OCI-LY3 (cell line): ENCODE measurements around the gene DDX10.
"Not testable (repeated sequence)": the region's sequence is repeated elsewhere in the genome, so short reads cannot be mapped to it uniquely, and the experiment has no call there.

ENCODE experiments used
- H2AFZ ChIP-seq: fragments of 200-600, 300-600 bp; shearing (Covaris generic); 2 replicates; pipeline ENCODE4 v1.6.0; 2014; ENCODE audit warnings: antibody characterized with exemption, low read depth, low read length
- H3K27ac ChIP-seq: fragments of 200-600, 300-600 bp; sonication (generic); 2 replicates; pipeline ENCODE4 v1.5.1; 2014; ENCODE audit warnings: mild to moderate bottlenecking, low read length, moderate library complexity, mixed read lengths
- H3K27me3 ChIP-seq: fragments of 200-600, 300-600 bp; sonication (generic); 2 replicates; pipeline ENCODE4 v1.6.1; 2014; ENCODE audit warnings: low read depth, low read length, mixed read lengths
- H3K36me3 ChIP-seq: fragments of 200-600, 300-600 bp; sonication (generic); replicated peaks from 2 replicates; pipeline ENCODE3; 2014; ENCODE audit warnings: low read depth, low read length, mixed read lengths
- H3K4me1 ChIP-seq: fragments of 300-600, 200-600 bp; sonication (generic); 2 replicates; pipeline ENCODE4 v1.6.1; 2014; ENCODE audit warnings: low read length, mixed read lengths
- H3K4me2 ChIP-seq: fragments of 200-600, 300-600 bp; sonication (generic); 2 replicates; pipeline ENCODE4 v1.6.1; 2014; ENCODE audit warnings: low read length, mixed read lengths
- H3K4me3 ChIP-seq: fragments of 300-600, 200-600 bp; sonication (generic); 2 replicates; pipeline ENCODE4 v1.5.1; 2014; ENCODE audit warnings: antibody characterized with exemption, mild to moderate bottlenecking, low read length, moderate library complexity
- H3K79me2 ChIP-seq: fragments of 300-600, 200-600 bp; shearing (Covaris generic); 2 replicates; pipeline ENCODE4 v1.6.1; 2014; ENCODE audit warnings: mild to moderate bottlenecking, low read length, mixed read lengths
- H3K9ac ChIP-seq: fragments of 300-600, 200-600 bp; shearing (Covaris generic); 2 replicates; pipeline ENCODE4 v1.6.0; 2014; ENCODE audit warnings: mild to moderate bottlenecking, low read length, moderate library complexity
- H3K9me3 ChIP-seq: fragments of 200-600, 300-600 bp; shearing (Covaris generic); 2 replicates; pipeline ENCODE4 v1.6.1; 2014; ENCODE audit warnings: low read length, mixed read lengths; ENCODE audit not compliant: insufficient read depth
- H4K20me1 ChIP-seq: fragments of 200-600, 300-600 bp; sonication (generic); 2 replicates; pipeline ENCODE4 v1.6.1; 2016; ENCODE audit warnings: low read length, mixed read lengths; ENCODE audit not compliant: insufficient read depth
- EZH2phosphoT487 ChIP-seq: fragments of 200-600 bp; shearing (Covaris generic); IDR thresholded peaks from 2 replicates; pipeline ENCODE4 v1.6.1; 2018; ENCODE audit warnings: antibody characterized with exemption, mixed run types, low read depth
- TF ChIP-seq, protein P1 (sequence below): fragments of 200-600, 300-600 bp; sonication (generic); IDR thresholded peaks from 2 replicates; pipeline ENCODE4 v1.5.1; 2014; ENCODE audit warnings: antibody characterized with exemption, low read length, low read depth

Gene DDX10

DNA sequence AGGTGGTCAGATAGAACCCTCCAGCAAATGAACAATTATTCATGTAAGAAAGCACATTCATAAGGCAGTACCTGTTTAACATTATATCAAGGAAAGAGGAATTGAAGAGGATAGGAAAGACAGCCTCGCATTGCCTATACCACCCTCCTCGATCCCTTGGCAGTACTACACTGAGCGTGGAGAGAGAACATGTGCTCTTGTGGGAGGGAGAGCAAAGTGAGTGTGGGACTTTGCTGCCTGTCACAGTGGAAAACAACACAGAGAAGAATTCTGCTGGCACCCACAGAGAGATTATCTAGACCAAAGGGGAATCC lies 17.5 kb upstream of the DDX10 start:
- Histone ChIP-seq H3K36me3 (no peaks in the 10 kb centered on the region), H3K4me1 (no peaks in the 10 kb centered on the region), H3K9me3 (no peaks in the 10 kb centered on the region), H2AFZ (no peak overlapping the region), H3K79me2 (no peaks in the 10 kb centered on the region), H4K20me1 (no peaks in the 10 kb centered on the region), H3K4me3 (no peak overlapping the region), H3K27me3 (no peaks in the 10 kb centered on the region), H3K4me2 (no peak overlapping the region), H3K27ac (no peak overlapping the region), H3K9ac (no peak overlapping the region)
- TF ChIP-seq, protein P1, sequence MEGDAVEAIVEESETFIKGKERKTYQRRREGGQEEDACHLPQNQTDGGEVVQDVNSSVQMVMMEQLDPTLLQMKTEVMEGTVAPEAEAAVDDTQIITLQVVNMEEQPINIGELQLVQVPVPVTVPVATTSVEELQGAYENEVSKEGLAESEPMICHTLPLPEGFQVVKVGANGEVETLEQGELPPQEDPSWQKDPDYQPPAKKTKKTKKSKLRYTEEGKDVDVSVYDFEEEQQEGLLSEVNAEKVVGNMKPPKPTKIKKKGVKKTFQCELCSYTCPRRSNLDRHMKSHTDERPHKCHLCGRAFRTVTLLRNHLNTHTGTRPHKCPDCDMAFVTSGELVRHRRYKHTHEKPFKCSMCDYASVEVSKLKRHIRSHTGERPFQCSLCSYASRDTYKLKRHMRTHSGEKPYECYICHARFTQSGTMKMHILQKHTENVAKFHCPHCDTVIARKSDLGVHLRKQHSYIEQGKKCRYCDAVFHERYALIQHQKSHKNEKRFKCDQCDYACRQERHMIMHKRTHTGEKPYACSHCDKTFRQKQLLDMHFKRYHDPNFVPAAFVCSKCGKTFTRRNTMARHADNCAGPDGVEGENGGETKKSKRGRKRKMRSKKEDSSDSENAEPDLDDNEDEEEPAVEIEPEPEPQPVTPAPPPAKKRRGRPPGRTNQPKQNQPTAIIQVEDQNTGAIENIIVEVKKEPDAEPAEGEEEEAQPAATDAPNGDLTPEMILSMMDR, result no peak
- no peak for TF ChIP-seq EZH2phosphoT487

DNA sequence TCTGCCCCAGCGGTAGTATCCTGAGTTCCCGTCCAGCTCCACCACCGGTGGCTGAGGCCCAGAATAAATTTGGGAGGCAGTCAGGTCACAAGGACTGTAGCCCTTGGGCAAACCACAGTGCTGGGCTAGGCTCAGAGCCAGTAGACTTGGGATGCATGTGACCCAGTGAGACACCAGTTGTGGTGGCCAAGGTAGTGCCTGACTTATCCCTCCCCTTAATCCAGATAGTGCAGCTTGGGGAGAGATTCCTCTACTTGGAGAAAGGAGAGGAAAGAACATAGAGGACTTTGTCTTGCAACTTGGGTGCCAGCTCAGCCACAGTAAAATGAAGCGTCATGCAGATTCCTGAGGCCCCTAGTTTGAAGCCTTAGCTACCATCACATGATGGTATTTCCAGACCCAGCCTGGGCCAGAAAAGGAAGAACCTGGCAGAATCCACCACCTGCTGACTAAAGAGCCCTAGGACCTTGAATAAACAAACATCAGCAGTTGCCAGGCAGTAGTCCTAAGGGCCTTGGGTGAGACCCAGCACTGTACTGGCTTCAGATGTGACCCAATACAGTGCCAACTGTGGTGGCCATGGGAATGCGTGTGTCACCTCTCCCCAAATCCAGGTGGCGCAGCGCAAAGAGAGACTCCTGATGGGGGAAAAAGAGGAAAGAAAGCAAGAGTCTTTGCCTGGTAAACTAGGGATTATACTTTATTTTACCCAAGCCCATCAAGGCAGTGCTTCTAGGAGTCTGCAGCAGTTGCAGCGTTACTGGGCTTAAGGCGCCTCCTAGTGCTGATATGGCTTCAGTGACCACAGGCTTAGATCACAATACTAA lies 17.0 kb upstream of the DDX10 start:
- no peak overlapping the region for H2AFZ ChIP-seq
- no peak for TF ChIP-seq EZH2phosphoT487
- TF ChIP-seq, protein P1, result peak; percentile 77

DNA sequence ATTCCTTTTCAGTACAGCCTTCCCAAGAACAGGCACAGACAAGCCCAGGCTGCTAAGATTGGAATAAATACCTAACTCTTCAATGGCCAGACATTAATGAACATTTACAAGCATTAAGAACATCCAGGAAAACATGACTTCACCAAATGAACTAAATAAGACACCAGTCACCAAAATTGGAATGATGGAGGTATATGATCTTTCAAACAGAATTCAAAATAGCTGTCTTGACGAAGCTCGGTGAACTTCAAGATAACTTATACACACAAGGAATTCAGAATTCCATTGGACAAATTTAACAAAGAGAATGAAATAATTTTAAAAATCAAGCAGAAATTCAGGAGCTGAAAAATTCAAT lies 16.4 kb upstream of the DDX10 start:
- Histone ChIP-seq H3K9me3 (no peaks in the 10 kb centered on the region), H3K4me1 (no peaks in the 10 kb centered on the region), H3K9ac (no peak overlapping the region), H3K4me3 (no peak overlapping the region), H2AFZ (no peak overlapping the region), H3K27ac (no peak overlapping the region), H4K20me1 (no peaks in the 10 kb centered on the region), H3K79me2 (no peaks in the 10 kb centered on the region), H3K4me2 (no peak overlapping the region), H3K36me3 (no peaks in the 10 kb centered on the region), H3K27me3 (no peaks in the 10 kb centered on the region)
- TF ChIP-seq, protein P1, result no peak
- no peak for TF ChIP-seq EZH2phosphoT487

More for the DNA sequence above, 17.0 kb upstream of the DDX10 start:
- Histone ChIP-seq H3K9me3 (no peaks in the 10 kb centered on the region), H3K9ac (no peak overlapping the region), H3K36me3 (no peaks in the 10 kb centered on the region), H3K4me3 (no peak overlapping the region), H3K4me1 (no peaks in the 10 kb centered on the region), H3K27ac (no peak overlapping the region), H3K79me2 (no peaks in the 10 kb centered on the region), H3K4me2 (no peak overlapping the region), H4K20me1 (no peaks in the 10 kb centered on the region), H3K27me3 (no peaks in the 10 kb centered on the region)

DNA sequence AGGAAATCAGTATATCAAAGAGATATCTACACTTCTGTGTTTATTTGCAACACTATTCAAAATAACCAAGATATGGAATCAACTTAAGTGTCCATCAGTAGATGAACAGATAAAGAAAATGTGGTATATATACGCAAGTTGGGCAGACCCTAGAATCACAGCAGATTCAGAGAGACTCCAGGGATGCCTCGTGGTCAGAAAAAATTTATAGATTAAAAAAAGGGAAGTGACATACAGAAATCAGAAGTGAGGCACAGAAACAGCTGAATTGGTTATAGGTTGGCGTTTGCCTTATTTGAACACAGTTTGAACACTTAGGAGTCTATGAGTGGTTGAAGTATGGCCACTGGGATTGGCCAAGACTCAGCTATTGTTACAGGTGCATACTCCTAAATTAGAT lies 10.8 kb upstream of the DDX10 start:
- H3K27me3 ChIP-seq, H2AFZ ChIP-seq, H3K9me3 ChIP-seq, H3K27ac ChIP-seq, H3K9ac ChIP-seq, H3K4me3 ChIP-seq, H3K36me3 ChIP-seq, H4K20me1 ChIP-seq, H3K79me2 ChIP-seq: not testable (repeated sequence)
- Histone ChIP-seq H3K4me2 (peak overlapping the region; percentile 15; the same call in 1 of the 2 replicates), H3K4me1 (peaks cover 14% of the 10 kb centered on the region)
